ENCODE results near the gene SIRPG. TPM values are rescaled to one million over a fixed set of nuclear protein-coding genes. Genes with fewer than 3 reads are reported as not detected.

The SIRPG gene
- total and polyA plus RNA-seq, 5 donors = 0.19 to 0.29 (median 0.20) TPM; not detected in 2

GRCh38 chr20:1633535-1633934 is 24.0 kb downstream of the SIRPG start:
- Histone ChIP-seq H3K4me3 (ENCODE audit: low read length) (no peak overlapping the region), H3K9me3 (ENCODE audit: control insufficient read depth, low read length) (no peaks in the 10 kb centered on the region), H3K27ac (ENCODE audit: low read length) (no peak overlapping the region), H3K27me3 (ENCODE audit: control insufficient read depth, insufficient read depth) (no peaks in the 10 kb centered on the region), H3K4me1 (ENCODE audit: control insufficient read depth, insufficient read depth, low read length) (no peaks in the 10 kb centered on the region)
- no peak for ATAC-seq
- intact Hi-C loops (cut with DNase I) = no loop called here
- DNase-seq = no peak
- WGBS = 64% methylated on average over 4 of the region's 4 CpGs

GRCh38 chr20:1632178-1632577 is 25.4 kb downstream of the SIRPG start:
- no peak for DNase-seq
- 87% methylated on average over 4 of the region's 4 CpGs for WGBS
- no peak overlapping the region for H3K4me3 ChIP-seq (ENCODE audit: low read length)
- peaks cover under 1% of the 10 kb centered on the region for H3K27me3 ChIP-seq (ENCODE audit: control insufficient read depth, insufficient read depth)
- ATAC-seq = no peak
- H3K9me3 ChIP-seq (ENCODE audit: control insufficient read depth, low read length) = no peaks in the 10 kb centered on the region
- H3K27ac ChIP-seq (ENCODE audit: low read length) = no peak overlapping the region
- intact Hi-C loops (cut with DNase I) = no loop called here
- no peaks in the 10 kb centered on the region for H3K4me1 ChIP-seq (ENCODE audit: control insufficient read depth, insufficient read depth, low read length)

- Histone ChIP-seq H3K27me3 (ENCODE audit: control insufficient read depth, insufficient read depth) (peaks cover 2% of the 10 kb centered on the region), H3K9me3 (ENCODE audit: control insufficient read depth, low read length) (no peaks in the 10 kb centered on the region), H3K4me3 (ENCODE audit: low read length) (no peak overlapping the region), H3K27ac (ENCODE audit: low read length) (no peak overlapping the region), H3K4me1 (ENCODE audit: control insufficient read depth, insufficient read depth, low read length) (no peaks in the 10 kb centered on the region)
- no peak for DNase-seq
- WGBS = 61% methylated on average over 9 of the region's 9 CpGs
- no peak for ATAC-seq
- intact Hi-C loops (cut with DNase I) = no loop called here
Observed at GRCh38 chr20:1631309-1632151, 26.0 kb downstream of the SIRPG start.

- intact Hi-C loops (cut with DNase I) = no loop called here
- Histone ChIP-seq H3K9me3 (ENCODE audit: control insufficient read depth, low read length) (no peaks in the 10 kb centered on the region), H3K4me1 (ENCODE audit: control insufficient read depth, insufficient read depth, low read length) (no peaks in the 10 kb centered on the region), H3K27ac (ENCODE audit: low read length) (no peak overlapping the region), H3K4me3 (ENCODE audit: low read length) (no peak overlapping the region), H3K27me3 (ENCODE audit: control insufficient read depth, insufficient read depth) (peaks cover 2% of the 10 kb centered on the region)
- ATAC-seq (no peak), DNase-seq (no peak)
- 77% methylated on average over 5 of the region's 5 CpGs for WGBS
Observed at GRCh38 chr20:1630186-1630585, 27.4 kb downstream of the SIRPG start.

GRCh38 chr20:1629321-1629720 is 28.3 kb downstream of the SIRPG start:
- Histone ChIP-seq H3K27me3 (ENCODE audit: control insufficient read depth, insufficient read depth) (peaks cover 2% of the 10 kb centered on the region), H3K4me3 (ENCODE audit: low read length) (no peak overlapping the region), H3K27ac (ENCODE audit: low read length) (no peak overlapping the region), H3K9me3 (ENCODE audit: control insufficient read depth, low read length) (no peaks in the 10 kb centered on the region), H3K4me1 (ENCODE audit: control insufficient read depth, insufficient read depth, low read length) (no peaks in the 10 kb centered on the region)
- WGBS = 74% methylated on average over 5 of the region's 5 CpGs
- ATAC-seq (no peak), DNase-seq (no peak)
- intact Hi-C loops (cut with DNase I) = no loop called here

GRCh38 chr20:1628621-1629020 is 29.0 kb downstream of the SIRPG start:
- Histone ChIP-seq H3K9me3 (ENCODE audit: control insufficient read depth, low read length) (no peaks in the 10 kb centered on the region), H3K27ac (ENCODE audit: low read length) (no peak overlapping the region), H3K4me1 (ENCODE audit: control insufficient read depth, insufficient read depth, low read length) (no peaks in the 10 kb centered on the region), H3K27me3 (ENCODE audit: control insufficient read depth, insufficient read depth) (peaks cover 2% of the 10 kb centered on the region), H3K4me3 (ENCODE audit: low read length) (no peak overlapping the region)
- 74% methylated on average over 5 of the region's 5 CpGs for WGBS
- intact Hi-C loops (cut with DNase I) = no loop called here
- no peak for ATAC-seq
- no peak for DNase-seq

GRCh38 chr20:1627200-1627550 is 30.4 kb downstream of the SIRPG start:
- no peaks in the 10 kb centered on the region for H3K4me1 ChIP-seq (ENCODE audit: control insufficient read depth, insufficient read depth, low read length)
- ATAC-seq = no peak
- H3K4me3 ChIP-seq (ENCODE audit: low read length) = no peak overlapping the region
- peaks cover 2% of the 10 kb centered on the region for H3K27me3 ChIP-seq (ENCODE audit: control insufficient read depth, insufficient read depth)
- intact Hi-C loops (cut with DNase I) = no loop called here
- 71% methylated on average over 2 of the region's 2 CpGs for WGBS
- no peak overlapping the region for H3K27ac ChIP-seq (ENCODE audit: low read length)
- no peak for DNase-seq
- no peaks in the 10 kb centered on the region for H3K9me3 ChIP-seq (ENCODE audit: control insufficient read depth, low read length)

GRCh38 chr20:1626528-1627199 is 30.9 kb downstream of the SIRPG start:
- WGBS = 61% methylated on average over 3 of the region's 3 CpGs
- Histone ChIP-seq H3K4me3 (ENCODE audit: low read length) (no peak overlapping the region), H3K4me1 (ENCODE audit: control insufficient read depth, insufficient read depth, low read length) (no peaks in the 10 kb centered on the region), H3K9me3 (ENCODE audit: control insufficient read depth, low read length) (no peaks in the 10 kb centered on the region), H3K27ac (ENCODE audit: low read length) (no peak overlapping the region), H3K27me3 (ENCODE audit: control insufficient read depth, insufficient read depth) (peaks cover 2% of the 10 kb centered on the region)
- DNase-seq (no peak), ATAC-seq (no peak)
- intact Hi-C loops (cut with DNase I) = no loop called here

GRCh38 chr20:1625083-1625690 is 32.4 kb downstream of the SIRPG start:
- H3K27me3 ChIP-seq (ENCODE audit: control insufficient read depth, insufficient read depth) = peaks cover 2% of the 10 kb centered on the region
- WGBS = 58% methylated on average over 2 of the region's 2 CpGs
- intact Hi-C loops (cut with DNase I) = no loop called here
- H3K4me3 ChIP-seq (ENCODE audit: low read length) = no peak overlapping the region
- no peaks in the 10 kb centered on the region for H3K4me1 ChIP-seq (ENCODE audit: control insufficient read depth, insufficient read depth, low read length)
- H3K9me3 ChIP-seq (ENCODE audit: control insufficient read depth, low read length) = no peaks in the 10 kb centered on the region
- no peak for DNase-seq
- H3K27ac ChIP-seq (ENCODE audit: low read length) = no peak overlapping the region
- no peak for ATAC-seq

GRCh38 chr20:1623501-1624205 is 33.9 kb downstream of the SIRPG start:
- H3K4me3 ChIP-seq (ENCODE audit: low read length) = no peak overlapping the region
- no peak for ATAC-seq
- no peak for DNase-seq
- intact Hi-C loops (cut with DNase I) = no loop called here
- H3K4me1 ChIP-seq (ENCODE audit: control insufficient read depth, insufficient read depth, low read length) = no peaks in the 10 kb centered on the region
- no peaks in the 10 kb centered on the region for H3K9me3 ChIP-seq (ENCODE audit: control insufficient read depth, low read length)
- peaks cover 2% of the 10 kb centered on the region for H3K27me3 ChIP-seq (ENCODE audit: control insufficient read depth, insufficient read depth)
- 89% methylated on average over 14 of the region's 14 CpGs for WGBS
- no peak overlapping the region for H3K27ac ChIP-seq (ENCODE audit: low read length)

- Histone ChIP-seq H3K27ac (ENCODE audit: low read length) (no peak overlapping the region), H3K9me3 (ENCODE audit: control insufficient read depth, low read length) (no peaks in the 10 kb centered on the region), H3K4me3 (ENCODE audit: low read length) (no peak overlapping the region), H3K4me1 (ENCODE audit: control insufficient read depth, insufficient read depth, low read length) (no peaks in the 10 kb centered on the region), H3K27me3 (ENCODE audit: control insufficient read depth, insufficient read depth) (peaks cover 2% of the 10 kb centered on the region)
- 10% methylated on average over 1 of the region's 1 CpG for WGBS
- ATAC-seq (no peak), DNase-seq (no peak)
- intact Hi-C loops (cut with DNase I) = no loop called here
Observed at GRCh38 chr20:1622450-1622849, 35.1 kb downstream of the SIRPG start.

All from right cardiac atrium (tissue), 5 donors.